Brain pericyte (primary cell): ENCODE measurements around the gene CHST15.

Experiments
- DNase-seq: peaks from one replicate; pipeline ENCODE4 v3.0.0-alpha.2; 2012; ENCODE audit warnings: low read depth, low spot score

CHST15 gene

GRCh38 chr10:124029559-124029958 lies 63.8 kb downstream of the CHST15 start:
- no peak for DNase-seq

GRCh38 chr10:124028700-124029480 lies 64.5 kb downstream of the CHST15 start:
- no peak for DNase-seq

GRCh38 chr10:124027651-124028050 lies 65.7 kb downstream of the CHST15 start:
- no peak for DNase-seq

GRCh38 chr10:124027031-124027611 lies 66.3 kb downstream of the CHST15 start:
- DNase-seq: no peak

- DNase-seq: no peak
These were observed 66.8 kb downstream of the CHST15 start for GRCh38 chr10:124026589-124026939.

- DNase-seq: no peak
These were observed 67.5 kb downstream of the CHST15 start for GRCh38 chr10:124025660-124026588.

GRCh38 chr10:124025152-124025551 lies 68.2 kb downstream of the CHST15 start:
- no peak for DNase-seq

- no peak for DNase-seq
These were observed 71.3 kb downstream of the CHST15 start for GRCh38 chr10:124022066-124022465.

- no peak for DNase-seq
These were observed 72.2 kb downstream of the CHST15 start for GRCh38 chr10:124020981-124021815.

- no peak for DNase-seq
These were observed 73.3 kb downstream of the CHST15 start for GRCh38 chr10:124019886-124020797.

- DNase-seq: no peak
These were observed 74.4 kb downstream of the CHST15 start for GRCh38 chr10:124018886-124019525.

GRCh38 chr10:124017729-124018128 lies 75.7 kb downstream of the CHST15 start:
- DNase-seq: no peak

- no peak for DNase-seq
These were observed 76.5 kb downstream of the CHST15 start for GRCh38 chr10:124016804-124017375.

- no peak for DNase-seq
These were observed 77.4 kb downstream of the CHST15 start for GRCh38 chr10:124015991-124016390.

- no peak for DNase-seq
These were observed 78.8 kb downstream of the CHST15 start for GRCh38 chr10:124014416-124015154.

GRCh38 chr10:124013916-124014315 lies 79.5 kb downstream of the CHST15 start:
- no peak for DNase-seq

- DNase-seq: no peak
These were observed 80.4 kb downstream of the CHST15 start for GRCh38 chr10:124012991-124013390.

- DNase-seq: no peak
These were observed 80.8 kb downstream of the CHST15 start for GRCh38 chr10:124012583-124012982.

- no peak for DNase-seq
These were observed 81.3 kb downstream of the CHST15 start for GRCh38 chr10:124012066-124012465.
